22Rv1 (cell line): Measurements from ENCODE around the gene KLC1.
A peak's percentile ranks its signal among the peaks of the same experiment; 100 is the strongest.

Experiments used
- H3K27ac ChIP-seq: fragments of 450-650 bp; 2 replicates; pipeline ENCODE4 v1.5.1; 2017
- ZFX ChIP-seq: fragments of 450-650 bp; IDR thresholded peaks from 2 replicates; pipeline ENCODE4 v1.6.1; 2017; ENCODE audit warnings: antibody characterized with exemption, borderline replicate concordance
- TF ChIP-seq, protein P1 (sequence below): fragments of 450-650 bp; IDR thresholded peaks from 2 replicates; pipeline ENCODE4 v1.5.1; 2017; ENCODE audit warnings: mild to moderate bottlenecking

The KLC1 gene

DNA sequence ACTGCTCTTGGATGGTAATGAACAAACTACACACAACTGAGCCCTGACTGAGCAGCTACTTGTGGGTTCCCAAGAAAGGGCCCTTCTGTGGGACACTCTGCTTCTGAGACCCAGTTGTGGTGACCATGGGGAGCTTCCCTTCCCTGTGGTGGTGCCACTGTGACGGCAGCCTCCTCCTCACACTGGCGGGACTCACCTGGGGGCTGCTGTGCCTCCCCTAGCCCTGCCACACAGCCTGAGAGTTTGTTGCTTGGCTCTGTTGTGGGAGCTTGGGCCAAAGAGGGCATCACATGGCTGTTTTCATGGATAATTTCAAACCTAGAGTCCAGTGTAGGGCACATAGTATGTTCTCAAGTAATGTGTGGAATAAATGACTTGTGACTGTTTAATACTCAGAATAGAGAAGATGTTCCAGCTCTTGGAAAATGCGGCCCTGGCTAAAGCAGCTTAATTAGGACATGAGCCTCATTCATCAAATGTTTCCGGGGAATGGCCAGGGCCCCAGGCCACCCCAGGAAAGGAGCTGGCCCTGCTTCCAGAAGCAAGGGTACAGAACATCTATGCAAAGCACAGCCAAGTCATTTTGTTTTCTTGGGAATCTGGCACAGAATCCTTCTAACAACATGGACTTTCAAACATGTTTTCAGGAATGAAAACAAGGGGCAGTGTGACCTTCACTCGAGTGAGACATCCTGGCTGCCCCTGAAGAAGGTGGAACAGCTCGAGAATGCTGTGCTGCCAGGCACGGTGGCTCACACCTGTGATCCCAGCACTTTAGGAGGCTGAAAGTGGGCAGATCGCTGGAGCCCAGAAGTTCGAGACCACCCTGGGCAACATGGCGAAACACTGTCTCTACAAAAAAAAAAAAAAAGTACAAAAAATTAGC is 107.8 kb downstream of the KLC1 start:
- H3K27ac ChIP-seq = peak overlapping the region; percentile 78
- TF ChIP-seq ZFX = no peak

DNA sequence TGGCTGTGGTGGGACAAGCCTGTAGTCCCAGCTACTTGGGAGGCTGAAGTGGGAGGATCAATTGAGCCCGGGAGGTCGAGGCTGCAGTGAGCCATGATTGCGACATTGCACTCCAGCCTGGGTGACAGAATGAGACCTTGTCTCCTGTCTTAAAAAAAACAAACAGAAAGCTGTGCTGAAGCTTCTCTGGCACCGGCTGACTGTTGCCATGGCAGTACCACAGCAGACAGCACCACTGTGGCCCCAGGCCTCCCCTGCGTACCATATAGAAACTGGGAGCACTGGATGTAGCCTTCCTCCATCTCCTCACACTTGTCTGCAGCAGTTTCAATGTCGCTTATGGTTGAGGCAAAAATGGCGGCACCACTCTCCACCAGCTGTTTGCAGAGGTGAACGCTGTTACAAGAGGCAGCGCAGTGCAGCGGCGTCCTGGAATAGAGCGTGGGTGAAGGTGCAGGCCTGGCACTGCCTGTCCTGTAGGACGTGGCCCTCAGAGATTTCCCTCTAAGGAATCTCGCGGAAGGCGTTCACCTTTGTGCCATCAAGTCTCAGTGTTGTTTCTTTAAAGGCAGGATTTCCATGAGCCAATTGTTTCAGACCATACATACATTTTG is 108.5 kb downstream of the KLC1 start:
- H3K27ac ChIP-seq = peak overlapping the region; percentile 78
- no peak for TF ChIP-seq ZFX
- TF ChIP-seq, protein P1, sequence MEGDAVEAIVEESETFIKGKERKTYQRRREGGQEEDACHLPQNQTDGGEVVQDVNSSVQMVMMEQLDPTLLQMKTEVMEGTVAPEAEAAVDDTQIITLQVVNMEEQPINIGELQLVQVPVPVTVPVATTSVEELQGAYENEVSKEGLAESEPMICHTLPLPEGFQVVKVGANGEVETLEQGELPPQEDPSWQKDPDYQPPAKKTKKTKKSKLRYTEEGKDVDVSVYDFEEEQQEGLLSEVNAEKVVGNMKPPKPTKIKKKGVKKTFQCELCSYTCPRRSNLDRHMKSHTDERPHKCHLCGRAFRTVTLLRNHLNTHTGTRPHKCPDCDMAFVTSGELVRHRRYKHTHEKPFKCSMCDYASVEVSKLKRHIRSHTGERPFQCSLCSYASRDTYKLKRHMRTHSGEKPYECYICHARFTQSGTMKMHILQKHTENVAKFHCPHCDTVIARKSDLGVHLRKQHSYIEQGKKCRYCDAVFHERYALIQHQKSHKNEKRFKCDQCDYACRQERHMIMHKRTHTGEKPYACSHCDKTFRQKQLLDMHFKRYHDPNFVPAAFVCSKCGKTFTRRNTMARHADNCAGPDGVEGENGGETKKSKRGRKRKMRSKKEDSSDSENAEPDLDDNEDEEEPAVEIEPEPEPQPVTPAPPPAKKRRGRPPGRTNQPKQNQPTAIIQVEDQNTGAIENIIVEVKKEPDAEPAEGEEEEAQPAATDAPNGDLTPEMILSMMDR = no peak

DNA sequence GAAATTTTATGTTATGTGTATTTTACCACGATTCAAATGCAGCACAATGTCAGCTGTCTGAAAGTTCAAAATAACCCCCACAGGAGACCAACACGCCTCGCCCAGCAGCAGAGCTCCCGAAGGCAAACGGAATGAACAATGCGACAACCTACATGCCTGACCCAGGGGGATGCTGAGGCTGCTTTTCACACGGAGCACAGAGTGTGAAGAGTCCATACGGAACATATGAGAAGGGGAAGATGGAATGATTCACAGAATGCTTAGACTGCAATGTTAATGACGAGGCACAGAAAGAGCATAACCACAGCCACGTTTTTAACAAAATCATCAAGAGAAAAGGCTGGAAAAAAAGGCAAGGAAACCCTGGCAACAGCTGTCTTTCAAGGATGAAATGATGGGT is 109.2 kb downstream of the KLC1 start:
- no peak for TF ChIP-seq ZFX
- TF ChIP-seq, protein P1 = no peak
- no peak overlapping the region for H3K27ac ChIP-seq

DNA sequence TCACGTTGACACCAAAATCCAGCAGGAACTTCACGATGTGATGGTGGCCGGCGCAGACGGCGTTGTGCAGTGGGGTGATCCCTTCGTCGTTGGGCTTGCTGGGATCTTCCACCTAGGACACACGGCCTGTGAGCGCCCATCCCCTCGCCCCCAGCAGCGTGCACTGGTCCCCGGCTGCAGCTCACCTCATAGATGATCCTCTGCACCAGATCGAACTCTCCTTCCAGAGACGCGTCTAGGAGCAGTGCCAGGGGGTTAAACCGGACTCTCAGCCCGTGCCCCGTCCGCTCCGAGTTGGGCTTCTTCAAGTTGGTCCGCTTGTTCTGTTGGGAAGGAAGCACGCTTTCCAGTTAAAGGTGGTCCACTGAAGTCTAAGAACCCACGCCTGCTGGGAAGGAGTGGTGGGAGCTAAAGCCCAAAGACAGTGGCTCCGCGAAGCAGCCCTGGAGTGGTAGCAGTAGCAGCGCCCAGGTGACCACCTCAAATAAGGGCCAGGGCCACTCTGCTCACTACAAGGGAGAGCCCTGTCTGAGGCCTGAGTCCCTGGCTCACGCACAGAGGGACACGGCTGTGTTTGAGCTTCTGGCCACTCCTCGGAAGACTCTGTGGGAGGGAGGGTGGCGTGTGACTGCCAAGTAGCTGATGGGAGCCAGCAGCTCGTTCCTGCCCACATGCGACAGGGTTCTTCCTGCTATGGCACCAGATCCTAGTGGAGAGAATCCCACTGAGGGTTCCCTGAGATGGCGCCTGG is 109.9 kb downstream of the KLC1 start:
- TF ChIP-seq, protein P1 = no peak
- no peak for TF ChIP-seq ZFX
- H3K27ac ChIP-seq = no peak overlapping the region

DNA sequence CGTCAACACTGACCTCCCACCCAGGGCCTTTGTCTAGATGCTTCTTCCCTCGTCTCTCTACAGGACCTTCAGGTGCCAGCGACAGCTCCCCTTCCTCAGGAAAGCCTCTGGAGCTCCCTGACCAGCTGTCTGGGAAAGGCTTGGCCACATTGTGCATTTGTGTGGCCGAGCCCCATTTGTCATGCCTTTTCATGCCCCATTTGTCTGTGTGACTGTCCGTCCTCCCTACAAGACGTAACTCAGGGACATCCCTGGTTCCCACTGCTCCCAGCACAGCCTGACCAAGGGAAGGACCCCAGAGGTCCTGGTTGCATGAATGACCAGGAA is 110.4 kb downstream of the KLC1 start:
- H3K27ac ChIP-seq = no peak overlapping the region
- TF ChIP-seq ZFX = no peak
- TF ChIP-seq, protein P1 = no peak

DNA sequence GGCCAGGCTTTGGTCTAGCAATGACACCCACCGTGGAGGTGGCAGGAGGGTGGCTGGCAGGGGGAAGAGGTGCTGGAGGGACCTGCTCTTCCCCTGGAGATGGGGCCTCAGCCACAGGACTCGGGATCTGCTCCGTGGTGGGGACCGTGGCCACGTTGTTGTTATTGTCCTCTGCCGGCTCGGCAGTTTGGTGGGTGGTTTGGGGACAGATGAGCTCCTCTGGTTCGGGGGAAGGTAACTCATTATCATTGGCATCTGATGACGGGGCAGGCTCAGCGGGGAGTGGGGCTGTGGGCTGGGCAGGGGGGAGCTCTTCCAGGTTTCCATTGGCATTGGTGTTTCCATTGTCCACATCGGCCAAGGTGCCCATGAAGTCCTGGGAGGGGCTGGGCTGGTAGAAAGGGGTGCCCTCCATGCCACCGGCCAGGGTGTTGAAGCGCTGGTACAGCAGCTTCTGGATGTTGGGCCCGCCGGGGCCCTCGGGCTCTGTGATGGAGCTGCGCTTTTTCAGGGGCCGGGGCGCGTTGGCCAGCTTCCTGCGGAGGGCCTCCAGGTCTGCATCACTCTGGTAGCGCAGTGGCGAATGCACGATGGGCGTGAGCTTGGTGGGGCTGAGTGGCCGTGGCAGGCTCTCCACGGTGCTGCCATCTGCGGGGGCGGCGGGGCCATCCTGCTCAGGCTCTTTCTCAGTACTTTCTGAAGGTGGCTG is 110.9 kb downstream of the KLC1 start:
- H3K27ac ChIP-seq = no peak overlapping the region
- TF ChIP-seq, protein P1 = no peak
- TF ChIP-seq ZFX = no peak

DNA sequence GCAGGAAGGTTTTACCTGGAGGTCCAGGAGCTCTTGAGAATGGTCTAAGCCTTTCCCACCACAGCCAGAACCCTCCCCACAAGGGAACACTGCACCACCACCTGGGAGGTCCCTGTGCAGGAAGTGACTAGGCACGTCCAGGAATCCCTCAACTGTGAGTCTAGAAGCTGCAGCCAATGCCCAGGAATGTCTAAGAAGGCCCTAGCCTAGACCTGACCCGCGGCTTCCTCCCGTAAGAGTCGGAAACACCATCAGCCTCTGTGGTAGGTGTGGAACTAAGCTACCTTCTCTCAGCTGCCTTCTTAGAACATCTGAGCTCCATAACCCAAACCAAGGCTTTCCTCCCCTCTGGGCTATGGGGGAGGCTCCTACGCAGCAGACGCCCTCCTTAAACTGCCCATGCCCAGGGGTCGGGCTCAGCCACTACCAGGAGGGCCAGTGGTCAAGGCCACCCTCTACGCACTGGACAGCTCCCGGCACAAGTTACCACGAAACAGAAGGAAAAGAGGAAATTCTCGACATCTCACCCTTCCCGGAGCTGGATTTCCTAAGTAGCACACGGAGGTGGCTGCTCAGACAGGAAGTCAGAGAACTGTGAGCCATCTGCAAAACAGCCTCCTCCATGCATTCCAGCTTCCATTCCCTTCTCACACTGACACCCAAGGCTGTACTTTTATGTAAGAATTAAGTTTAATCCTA is 112.1 kb downstream of the KLC1 start:
- TF ChIP-seq, protein P1 = no peak
- TF ChIP-seq ZFX = no peak
- no peak overlapping the region for H3K27ac ChIP-seq
